HG03378 (cell line): ENCODE data around the gene TOB2.

Experiments used
- ATAC-seq: cut with Tn5 transposase; IDR thresholded peaks from one replicate; pipeline ENCODE4 v1.9.1; 2021; ENCODE audit warnings: mild to moderate bottlenecking, moderate library complexity; ENCODE audit not compliant: unreplicated experiment

The TOB2 gene

GRCh38 chr22:41395531-41396240, 50.9 kb downstream of the TOB2 start:
- no peak for ATAC-seq

GRCh38 chr22:41394012-41394356, 52.6 kb downstream of the TOB2 start:
- ATAC-seq: no peak

- no peak for ATAC-seq
Observed at GRCh38 chr22:41387341-41387740, 59.3 kb downstream of the TOB2 start.

GRCh38 chr22:41384128-41384527, 62.5 kb downstream of the TOB2 start:
- ATAC-seq: no peak
